HG02759 (cell line): Measurements from ENCODE around the gene CAND1.
A peak's percentile ranks its signal among the peaks of the same experiment; 100 is the strongest.

Source experiments
- ATAC-seq: cut with Tn5 transposase; IDR thresholded peaks from one replicate; pipeline ENCODE4 v1.9.1; 2021; ENCODE audit warnings: mild to moderate bottlenecking, moderate library complexity; ENCODE audit not compliant: unreplicated experiment

The CAND1 gene

GRCh38 chr12:67268896-67269632, at the start of gene CAND1:
Gene CAND1 (plus strand): TSS chr12:67269358. CDS start chr12:67269718, 360 bp downstream.
- ATAC-seq: peak; percentile 76

GRCh38 chr12:67220065-67220464, 49.1 kb upstream of the CAND1 start:
- ATAC-seq: no peak

GRCh38 chr12:67222302-67222701, 46.9 kb upstream of the CAND1 start:
- ATAC-seq: no peak

- no peak for ATAC-seq
Measured at GRCh38 chr12:67223225-67223624, 45.9 kb upstream of the CAND1 start.

GRCh38 chr12:67237231-67237630, 31.9 kb upstream of the CAND1 start:
- no peak for ATAC-seq

- no peak for ATAC-seq
Measured at GRCh38 chr12:67239061-67239460, 30.1 kb upstream of the CAND1 start.

GRCh38 chr12:67241482-67241881, 27.7 kb upstream of the CAND1 start:
- no peak for ATAC-seq

GRCh38 chr12:67243260-67243659, 25.9 kb upstream of the CAND1 start:
- ATAC-seq: no peak

- no peak for ATAC-seq
Measured at GRCh38 chr12:67245571-67245970, 23.6 kb upstream of the CAND1 start.

GRCh38 chr12:67251012-67251411, 18.1 kb upstream of the CAND1 start:
- ATAC-seq: no peak

- no peak for ATAC-seq
Measured at GRCh38 chr12:67254372-67255026, 14.7 kb upstream of the CAND1 start.

GRCh38 chr12:67256649-67257048, 12.5 kb upstream of the CAND1 start:
- no peak for ATAC-seq

GRCh38 chr12:67263471-67263870, 5.7 kb upstream of the CAND1 start:
- ATAC-seq: no peak

- peak; percentile 75 for ATAC-seq
Measured at GRCh38 chr12:67268335-67268895, 743 bp upstream of the CAND1 start.

- peak; percentile 6 for ATAC-seq
Measured at GRCh38 chr12:67269633-67270573, 745 bp downstream of the CAND1 start.

- no peak for ATAC-seq
Measured at GRCh38 chr12:67270622-67271021, 1.5 kb downstream of the CAND1 start.

GRCh38 chr12:67271976-67272375, 2.8 kb downstream of the CAND1 start:
- no peak for ATAC-seq

GRCh38 chr12:67274186-67274585, 5.0 kb downstream of the CAND1 start:
- no peak for ATAC-seq

- ATAC-seq: no peak
Measured at GRCh38 chr12:67275380-67275913, 6.3 kb downstream of the CAND1 start.

GRCh38 chr12:67276421-67276820, 7.3 kb downstream of the CAND1 start:
- ATAC-seq: no peak

- no peak for ATAC-seq
Measured at GRCh38 chr12:67279637-67280036, 10.5 kb downstream of the CAND1 start.
